HUES48 (cell line): ENCODE data around the gene PPM1N.
A peak's percentile ranks its signal among the peaks of the same experiment; 100 is the strongest.

Experiments used
- H3K27ac ChIP-seq: one replicate; pipeline ENCODE4 v1.7.0; 2013; ENCODE audit warnings: low read depth, low read length, inconsistent platforms
- H3K27me3 ChIP-seq: 2 replicates; pipeline ENCODE4 v1.6.1; 2013; ENCODE audit warnings: mild to moderate bottlenecking, low read length; ENCODE audit not compliant: control insufficient read depth, insufficient read depth
- H3K36me3 ChIP-seq: 2 replicates; pipeline ENCODE4 v1.6.1; 2013; ENCODE audit warnings: low read length; ENCODE audit not compliant: control insufficient read depth, insufficient read depth
- H3K4me1 ChIP-seq: 2 replicates; pipeline ENCODE4 v1.6.1; 2013; ENCODE audit warnings: mild to moderate bottlenecking, low read length; ENCODE audit not compliant: control insufficient read depth, insufficient read depth
- H3K4me3 ChIP-seq: 2 replicates; pipeline ENCODE4 v1.5.1; 2013; ENCODE audit warnings: mild to moderate bottlenecking, low read depth, low read length
- H3K9ac ChIP-seq: 2 replicates; pipeline ENCODE4 v1.6.1; 2013; ENCODE audit warnings: mild to moderate bottlenecking, low read depth, low read length, moderate library complexity
- H3K9me3 ChIP-seq: 2 replicates; pipeline ENCODE4 v1.6.1; 2013; ENCODE audit warnings: low read length; ENCODE audit not compliant: control insufficient read depth, insufficient read depth

The PPM1N gene

GRCh38 chr19:45463241-45463640 is 35.0 kb upstream of the PPM1N start:
- no peak overlapping the region for H3K4me3 ChIP-seq
- H3K27me3 ChIP-seq = 0 out of 2 replicates have a peak, but pooled peaks cover 2% of the 10 kb centered on the region
- H3K9ac ChIP-seq = no peak overlapping the region
- no peaks in the 10 kb centered on the region for H3K9me3 ChIP-seq
- H3K4me1 ChIP-seq = peaks cover 4% of the 10 kb centered on the region; the same call in 1 of the 2 replicates
- no peaks in the 10 kb centered on the region for H3K36me3 ChIP-seq
- no peak overlapping the region for H3K27ac ChIP-seq

GRCh38 chr19:45464274-45464673 is 34.0 kb upstream of the PPM1N start:
- no peak overlapping the region for H3K4me3 ChIP-seq

GRCh38 chr19:45464852-45465441 is 33.3 kb upstream of the PPM1N start:
- no peaks in the 10 kb centered on the region for H3K9me3 ChIP-seq
- H3K27ac ChIP-seq = no peak overlapping the region
- no peaks in the 10 kb centered on the region for H3K36me3 ChIP-seq
- peaks cover 4% of the 10 kb centered on the region; the same call in 1 of the 2 replicates for H3K4me1 ChIP-seq
- 0 out of 2 replicates have a peak, but pooled peaks cover 2% of the 10 kb centered on the region for H3K27me3 ChIP-seq
- no peak overlapping the region for H3K9ac ChIP-seq
- H3K4me3 ChIP-seq = no peak overlapping the region

More at GRCh38 chr19:45464274-45464673, 34.0 kb upstream of the PPM1N start:
- H3K36me3 ChIP-seq = no peaks in the 10 kb centered on the region
- H3K9me3 ChIP-seq = no peaks in the 10 kb centered on the region
- H3K4me1 ChIP-seq = peaks cover 4% of the 10 kb centered on the region; the same call in 1 of the 2 replicates
- H3K27me3 ChIP-seq = 0 out of 2 replicates have a peak, but pooled peaks cover 2% of the 10 kb centered on the region
- H3K27ac ChIP-seq = no peak overlapping the region
- no peak overlapping the region for H3K9ac ChIP-seq

- H3K4me3 ChIP-seq = peak overlapping the region; percentile 86
- no peaks in the 10 kb centered on the region for H3K36me3 ChIP-seq
These were observed 31.2 kb upstream of the PPM1N start for GRCh38 chr19:45467115-45467455.

GRCh38 chr19:45467456-45468158 is 30.6 kb upstream of the PPM1N start, which contains the start of gene FOSB:
Gene FOSB (plus strand): TSS chr19:45467996. CDS start chr19:45468587, 591 bp downstream.
- Histone ChIP-seq H3K27me3 (peaks cover 11% of the 10 kb centered on the region), H3K4me1 (peaks cover 4% of the 10 kb centered on the region; the same call in 1 of the 2 replicates), H3K36me3 (no peaks in the 10 kb centered on the region), H3K9ac (peak within 1 kb of the TSS; percentile 72; the same call in 1 of the 2 replicates), H3K9me3 (no peaks in the 10 kb centered on the region), H3K4me3 (peak within 1 kb of the TSS; percentile 86), H3K27ac (peak within 1 kb of the TSS; percentile 92)

More at GRCh38 chr19:45467115-45467455, 31.2 kb upstream of the PPM1N start:
- H3K9ac ChIP-seq = no peak overlapping the region
- H3K4me1 ChIP-seq = peaks cover 4% of the 10 kb centered on the region; the same call in 1 of the 2 replicates
- H3K27ac ChIP-seq = peak overlapping the region; percentile 92
- H3K9me3 ChIP-seq = no peaks in the 10 kb centered on the region
- peaks cover 6% of the 10 kb centered on the region for H3K27me3 ChIP-seq

- H3K27me3 ChIP-seq = peaks cover 15% of the 10 kb centered on the region
- H3K9ac ChIP-seq = peak overlapping the region; percentile 58; the same call in 1 of the 2 replicates
- no peaks in the 10 kb centered on the region for H3K9me3 ChIP-seq
- peaks cover 4% of the 10 kb centered on the region; the same call in 1 of the 2 replicates for H3K4me1 ChIP-seq
- H3K36me3 ChIP-seq = no peaks in the 10 kb centered on the region
- peak overlapping the region; percentile 92 for H3K27ac ChIP-seq
- H3K4me3 ChIP-seq = peak overlapping the region; percentile 86
These were observed 30.0 kb upstream of the PPM1N start for GRCh38 chr19:45468159-45468651.

- peak overlapping the region; percentile 92 for H3K27ac ChIP-seq
- H3K27me3 ChIP-seq = peaks cover 15% of the 10 kb centered on the region
These were observed 29.5 kb upstream of the PPM1N start for GRCh38 chr19:45468803-45469131.

GRCh38 chr19:45469132-45469944 is 28.9 kb upstream of the PPM1N start:
- peaks cover 15% of the 10 kb centered on the region for H3K27me3 ChIP-seq

More at GRCh38 chr19:45468803-45469131, 29.5 kb upstream of the PPM1N start:
- Histone ChIP-seq H3K9ac (peak overlapping the region; percentile 58; the same call in 1 of the 2 replicates), H3K9me3 (no peaks in the 10 kb centered on the region), H3K4me3 (peak overlapping the region; percentile 86), H3K4me1 (peaks cover 4% of the 10 kb centered on the region; the same call in 1 of the 2 replicates), H3K36me3 (no peaks in the 10 kb centered on the region)

GRCh38 chr19:45469945-45470761 is 28.1 kb upstream of the PPM1N start:
- Histone ChIP-seq H3K36me3 (no peaks in the 10 kb centered on the region), H3K9ac (no peak overlapping the region), H3K27me3 (peaks cover 15% of the 10 kb centered on the region), H3K4me1 (peaks cover 4% of the 10 kb centered on the region; the same call in 1 of the 2 replicates), H3K27ac (peak overlapping the region; percentile 92), H3K4me3 (peak overlapping the region; percentile 86), H3K9me3 (no peaks in the 10 kb centered on the region)

More at GRCh38 chr19:45469132-45469944, 28.9 kb upstream of the PPM1N start:
- peaks cover 4% of the 10 kb centered on the region; the same call in 1 of the 2 replicates for H3K4me1 ChIP-seq
- H3K9me3 ChIP-seq = no peaks in the 10 kb centered on the region
- H3K4me3 ChIP-seq = peak overlapping the region; percentile 86
- no peaks in the 10 kb centered on the region for H3K36me3 ChIP-seq
- H3K9ac ChIP-seq = peak overlapping the region; percentile 75
- peak overlapping the region; percentile 92 for H3K27ac ChIP-seq

- Histone ChIP-seq H3K9me3 (no peaks in the 10 kb centered on the region), H3K27ac (no peak overlapping the region), H3K9ac (no peak overlapping the region), H3K27me3 (peaks cover 15% of the 10 kb centered on the region), H3K36me3 (no peaks in the 10 kb centered on the region), H3K4me1 (peaks cover 4% of the 10 kb centered on the region; the same call in 1 of the 2 replicates), H3K4me3 (no peak overlapping the region)
These were observed 27.5 kb upstream of the PPM1N start for GRCh38 chr19:45470762-45471081.
